ENCODE data around the gene CAMTA1.

CAMTA1 gene

DNA sequence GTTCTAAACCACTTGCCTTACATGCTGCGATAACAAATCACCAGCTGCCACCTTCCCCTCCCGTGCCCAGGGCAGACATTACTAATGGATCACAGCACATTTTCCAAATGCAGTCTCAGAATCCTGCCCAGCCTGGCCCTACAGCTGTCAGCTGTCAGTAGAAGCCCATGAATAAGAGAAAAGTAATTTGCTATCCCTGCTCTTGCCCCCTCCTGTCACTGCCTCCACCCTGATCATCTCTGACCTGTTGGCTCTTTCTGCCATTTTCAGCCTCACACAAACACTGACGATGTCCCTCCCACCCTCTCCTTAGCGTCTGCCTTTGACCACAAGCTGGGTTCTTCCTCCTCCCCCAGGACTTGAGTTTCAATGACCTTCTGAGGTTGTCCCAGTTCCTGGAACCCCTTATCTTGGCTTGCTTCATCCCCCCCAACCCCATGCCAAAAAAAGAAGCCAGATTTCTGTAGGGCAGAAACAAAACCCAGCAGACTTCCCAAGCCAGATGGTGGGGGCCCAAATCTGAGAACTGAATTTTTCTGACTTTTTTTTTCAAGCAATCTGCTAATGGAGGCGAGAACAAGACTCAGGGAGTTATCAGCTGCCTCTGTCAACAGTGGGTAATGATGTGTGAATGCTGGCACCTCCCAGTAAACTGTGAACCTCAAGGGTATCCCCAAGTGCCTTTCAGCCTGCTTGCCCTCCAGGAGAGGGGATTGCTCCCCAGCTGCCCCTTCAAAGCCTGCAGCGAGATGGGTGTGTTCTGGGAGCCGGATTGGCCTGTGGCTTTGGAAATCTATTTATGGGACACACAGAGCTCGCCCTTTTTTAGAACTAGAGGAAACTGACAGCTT is 769.4 kb downstream of the CAMTA1 start:
- DNase-seq, result peak in 1 of 2 experiments; percentile 11

DNA sequence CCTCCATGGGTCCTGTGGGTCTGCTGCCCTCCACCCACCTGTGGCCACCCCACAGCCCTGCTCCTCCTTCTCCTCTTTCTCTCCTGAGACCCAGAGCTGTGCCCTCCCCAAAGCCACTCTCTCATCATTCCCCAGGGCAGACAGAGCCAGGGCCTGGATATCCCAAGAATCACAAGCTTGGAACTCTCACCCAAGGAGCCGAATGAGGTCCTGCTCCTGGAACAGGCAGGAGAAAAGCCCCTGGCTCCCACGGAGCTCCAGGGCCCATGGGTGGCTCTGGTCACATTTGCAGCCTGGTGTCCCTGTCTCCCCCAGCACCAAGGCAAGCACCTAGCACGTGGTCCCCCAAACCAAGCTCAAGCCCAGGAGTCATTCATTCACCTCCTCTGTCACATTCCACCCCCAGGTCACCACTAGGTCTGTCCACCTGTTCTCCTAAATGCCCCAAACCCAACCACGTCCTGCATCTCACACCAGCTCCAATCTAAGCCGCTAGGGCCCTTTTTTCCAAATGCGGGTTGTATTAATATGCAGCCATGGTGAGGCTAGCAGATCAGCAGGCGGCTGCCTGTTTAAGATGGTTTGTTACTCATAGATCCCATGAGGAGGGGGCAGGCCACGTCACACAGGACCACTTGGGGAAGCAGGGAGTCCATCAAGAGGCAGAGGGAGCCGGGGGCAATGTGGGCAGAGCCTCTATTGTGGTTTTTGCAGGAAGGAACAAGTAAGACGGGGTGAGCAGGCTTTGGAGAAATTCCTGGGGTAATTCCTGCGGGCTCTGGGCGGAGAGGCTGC is 770.3 kb downstream of the CAMTA1 start:
- DNase-seq, result no peak

DNA sequence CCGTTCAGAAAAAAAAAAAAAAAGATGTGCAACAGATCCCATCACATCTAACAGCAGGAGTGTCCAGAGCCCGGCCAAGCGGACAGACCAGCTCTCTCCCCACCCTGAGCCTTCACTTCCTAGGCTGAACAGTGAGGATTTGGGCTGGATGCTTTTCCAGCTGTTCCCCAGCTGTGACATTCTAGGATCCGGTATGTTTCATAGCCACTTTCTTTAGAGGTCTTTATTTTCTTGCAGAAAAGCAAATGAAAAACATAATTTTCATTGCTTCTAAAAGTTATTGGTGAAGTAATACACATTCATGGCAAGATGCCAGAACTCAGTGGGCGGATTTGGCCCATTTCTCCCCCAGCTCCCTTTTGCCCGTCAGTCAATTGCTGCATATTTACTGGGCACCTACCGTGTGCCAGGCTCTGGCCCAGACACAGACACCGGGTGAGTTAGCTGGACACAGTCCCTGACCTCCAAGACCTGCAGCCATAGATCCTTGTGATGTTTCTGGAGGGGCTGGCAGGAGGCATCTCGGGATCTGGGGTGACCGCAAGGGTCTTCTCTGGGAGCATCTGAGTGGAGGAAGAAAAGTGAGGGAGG is 772.1 kb downstream of the CAMTA1 start:
- no peak for DNase-seq

DNA sequence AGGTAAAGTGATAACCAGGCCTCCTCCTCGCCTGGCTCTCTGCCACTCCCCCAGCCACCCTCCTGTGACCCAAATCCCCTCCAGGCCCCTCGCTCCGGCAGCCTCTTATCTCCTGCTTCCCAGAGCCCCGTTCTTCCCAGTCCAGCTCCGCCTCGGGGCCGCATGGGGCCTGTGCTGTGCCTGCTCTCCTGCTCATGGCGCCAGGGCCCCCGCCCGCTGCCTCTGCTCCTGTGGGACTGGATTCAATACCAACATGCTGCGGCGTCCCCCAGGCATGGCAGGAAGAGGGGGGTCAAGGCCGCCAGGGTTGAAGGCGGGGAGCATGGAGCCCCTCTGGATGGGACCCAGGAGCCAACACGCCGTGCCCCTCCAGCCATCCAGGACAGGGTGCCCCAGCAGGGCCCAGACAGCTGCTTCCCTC is 772.8 kb downstream of the CAMTA1 start:
- no peak for DNase-seq

DNA sequence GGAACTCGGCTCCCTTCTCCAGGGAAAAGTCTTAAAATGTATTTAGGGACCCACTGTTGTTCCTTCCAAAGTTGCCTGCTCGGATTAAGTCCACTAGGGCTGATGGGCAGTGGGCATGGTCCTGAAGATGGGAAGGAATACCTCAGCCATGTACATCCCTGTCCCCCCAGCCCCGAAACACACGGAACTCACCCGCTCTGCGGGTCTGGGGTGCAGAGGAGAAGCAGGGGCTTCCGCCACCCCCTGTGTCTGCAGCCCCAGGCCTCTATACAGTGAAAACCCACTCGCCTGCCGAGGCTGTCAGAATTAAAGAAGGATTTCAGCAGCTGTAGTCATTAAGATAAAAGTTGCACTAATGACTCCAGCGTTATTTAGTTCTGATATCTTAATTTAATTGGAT is 773.2 kb downstream of the CAMTA1 start:
- DNase-seq, result no peak

DNA sequence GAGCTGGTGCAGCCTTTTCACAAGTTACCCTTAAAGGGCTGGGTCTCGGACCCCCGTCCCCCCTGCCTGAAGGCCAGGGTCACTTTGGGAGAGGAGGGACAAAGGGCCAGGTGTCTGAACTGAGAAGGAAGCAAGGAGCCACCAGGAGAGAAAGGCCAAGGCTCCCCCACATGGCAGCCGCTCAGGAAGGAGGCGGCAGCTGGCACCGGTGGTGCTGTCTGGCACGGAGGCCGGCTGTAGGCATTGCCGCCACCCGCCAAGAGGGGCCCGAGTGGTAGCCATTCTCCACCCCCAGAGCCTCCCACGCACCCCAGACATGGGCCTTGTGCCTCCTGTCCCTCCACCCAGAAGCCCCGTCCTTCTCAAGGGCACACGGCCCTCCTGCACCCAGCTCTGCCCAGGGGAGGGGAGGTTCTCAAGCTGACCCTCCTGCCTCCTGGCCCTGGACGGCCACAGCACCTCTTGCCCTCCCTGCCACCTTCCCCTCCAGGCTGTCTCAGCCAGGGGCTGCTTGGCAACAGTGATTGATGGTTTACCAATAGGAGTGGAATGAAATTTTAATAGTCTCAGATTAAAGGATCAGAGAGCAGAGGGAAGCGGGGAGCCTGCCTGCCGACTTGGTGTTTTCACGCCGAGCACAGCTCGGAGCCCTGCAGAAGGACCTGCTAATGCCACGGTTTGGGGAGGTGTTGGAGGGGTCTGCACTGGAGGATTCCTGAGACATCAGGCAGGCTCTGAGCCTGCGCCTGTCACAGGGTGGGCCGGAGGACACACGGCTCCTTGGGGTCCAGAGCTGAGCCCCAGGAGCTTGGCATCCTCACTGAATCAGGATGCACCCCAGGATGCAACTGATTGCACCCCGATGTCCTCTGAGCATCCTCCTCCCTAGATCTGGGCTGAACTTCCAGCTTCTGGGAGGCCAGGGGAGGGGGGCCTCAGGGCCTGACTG is 773.9 kb downstream of the CAMTA1 start:
- no peak for DNase-seq

DNA sequence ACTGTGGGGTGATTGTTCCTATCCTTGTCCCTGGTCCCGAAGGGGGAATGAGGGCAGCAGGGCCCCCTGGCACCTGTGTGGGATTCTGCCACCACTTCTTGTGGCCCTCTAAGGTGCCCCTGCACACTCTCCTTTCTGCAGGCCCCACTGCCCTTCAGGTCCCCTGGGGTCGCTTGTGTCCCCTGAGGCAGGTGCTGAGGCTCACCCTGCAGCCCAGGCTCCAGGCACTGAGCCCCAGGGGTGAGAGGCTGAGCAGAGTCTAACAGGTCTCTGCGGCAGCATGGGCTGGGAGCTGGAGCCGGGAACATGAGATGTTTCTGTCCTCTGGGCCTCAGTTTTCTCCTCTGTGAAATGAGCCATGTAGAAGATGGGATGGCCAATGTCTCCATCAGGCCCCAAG is 774.9 kb downstream of the CAMTA1 start:
- DNase-seq, result no peak

DNA sequence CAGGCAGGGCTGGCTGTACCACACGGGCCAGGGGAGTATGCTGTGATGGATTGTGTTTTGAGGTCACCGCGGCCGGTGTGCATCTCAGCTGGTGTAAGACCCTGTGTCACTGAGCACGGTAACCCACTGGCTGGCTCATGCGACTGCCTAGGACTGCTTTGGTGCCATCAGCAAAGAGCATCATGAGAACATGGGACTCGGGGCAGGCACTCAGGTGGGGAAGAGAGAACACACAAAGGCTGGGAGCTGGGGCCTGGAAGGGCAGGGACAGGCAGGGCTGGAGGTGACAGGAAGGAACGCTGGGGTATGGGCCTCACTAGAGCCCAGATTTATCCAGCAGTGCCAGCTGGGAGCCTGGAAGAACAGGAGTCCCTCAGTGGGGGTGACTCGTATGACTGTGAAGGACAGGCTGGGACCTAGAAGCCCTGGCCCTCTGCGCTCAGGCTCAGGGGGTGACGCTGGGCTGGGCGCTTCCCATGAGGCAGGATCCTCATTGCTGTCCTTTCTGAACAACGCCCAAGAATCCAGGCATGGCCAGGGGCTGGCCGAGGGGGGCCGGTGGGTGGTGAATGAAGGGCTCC is 775.4 kb downstream of the CAMTA1 start:
- no peak for DNase-seq

DNA sequence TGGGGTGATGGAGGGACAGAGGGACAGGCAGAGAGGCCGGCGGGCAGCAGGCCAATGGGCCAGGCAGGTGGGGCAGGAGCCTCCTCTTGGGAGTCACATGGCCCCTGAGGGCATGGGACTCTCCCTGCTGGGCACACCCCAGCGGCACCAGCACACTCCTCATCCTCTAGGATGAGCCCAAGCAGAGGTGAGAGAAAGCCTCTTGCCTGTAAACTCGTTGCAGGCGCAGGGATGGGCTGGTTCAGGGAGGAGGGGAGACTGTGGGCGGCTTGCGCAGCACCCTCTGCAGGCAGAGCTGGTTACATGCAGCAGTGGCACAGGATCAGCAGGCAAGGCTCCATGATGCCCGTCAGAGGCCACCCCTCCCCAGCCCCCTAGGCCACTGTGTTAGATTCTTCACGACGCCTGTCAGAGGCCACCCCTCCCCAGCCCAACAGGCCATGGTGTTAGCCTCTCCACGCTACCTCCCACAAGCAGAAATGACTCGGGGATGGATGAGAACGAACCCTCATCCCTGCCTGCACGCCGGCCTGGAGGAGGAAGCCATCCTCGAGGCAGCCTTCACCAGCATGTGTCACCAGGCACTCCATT is 776.2 kb downstream of the CAMTA1 start:
- DNase-seq, result peak in 1 of 2 experiments; percentile 39

DNA sequence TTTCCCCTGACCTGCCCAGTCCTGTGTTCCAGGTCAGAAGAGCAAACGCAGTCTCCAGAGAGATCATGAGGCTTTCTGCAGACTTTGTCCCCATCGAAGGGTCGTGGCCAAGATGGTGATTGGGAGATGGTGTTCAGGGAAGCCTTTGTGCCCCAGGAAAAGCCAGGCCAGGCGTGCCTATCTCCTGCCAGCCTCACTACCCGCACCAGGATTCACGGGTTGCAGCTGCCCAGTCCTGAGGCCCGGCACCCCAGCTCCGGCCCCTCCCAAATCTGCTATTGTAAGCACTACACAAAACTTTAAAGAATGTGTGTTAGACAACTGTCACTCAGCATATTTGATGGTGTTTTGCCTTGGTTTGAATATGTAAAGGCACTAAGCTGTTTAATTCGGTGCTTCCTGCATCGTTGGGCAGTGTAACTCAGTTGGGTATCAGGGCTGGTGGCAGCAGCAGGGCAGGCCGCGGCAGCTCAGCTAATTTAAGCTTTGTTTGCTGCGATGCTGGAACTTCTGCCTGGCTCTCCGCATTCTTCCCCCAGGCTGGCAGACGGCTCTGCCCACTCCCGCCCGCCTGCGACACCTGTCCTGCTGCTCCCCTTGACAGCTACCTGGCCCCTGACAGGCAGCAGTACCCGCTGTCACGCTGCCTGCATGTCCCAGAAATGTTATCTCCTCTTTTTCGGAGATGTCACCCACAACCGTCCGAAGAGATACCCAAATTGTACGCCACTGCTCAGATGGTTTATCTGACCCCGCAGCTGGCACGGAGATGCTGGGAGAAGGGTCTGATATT is 776.9 kb downstream of the CAMTA1 start:
- DNase-seq, result peak in 1 of 2 experiments; percentile 13

DNA sequence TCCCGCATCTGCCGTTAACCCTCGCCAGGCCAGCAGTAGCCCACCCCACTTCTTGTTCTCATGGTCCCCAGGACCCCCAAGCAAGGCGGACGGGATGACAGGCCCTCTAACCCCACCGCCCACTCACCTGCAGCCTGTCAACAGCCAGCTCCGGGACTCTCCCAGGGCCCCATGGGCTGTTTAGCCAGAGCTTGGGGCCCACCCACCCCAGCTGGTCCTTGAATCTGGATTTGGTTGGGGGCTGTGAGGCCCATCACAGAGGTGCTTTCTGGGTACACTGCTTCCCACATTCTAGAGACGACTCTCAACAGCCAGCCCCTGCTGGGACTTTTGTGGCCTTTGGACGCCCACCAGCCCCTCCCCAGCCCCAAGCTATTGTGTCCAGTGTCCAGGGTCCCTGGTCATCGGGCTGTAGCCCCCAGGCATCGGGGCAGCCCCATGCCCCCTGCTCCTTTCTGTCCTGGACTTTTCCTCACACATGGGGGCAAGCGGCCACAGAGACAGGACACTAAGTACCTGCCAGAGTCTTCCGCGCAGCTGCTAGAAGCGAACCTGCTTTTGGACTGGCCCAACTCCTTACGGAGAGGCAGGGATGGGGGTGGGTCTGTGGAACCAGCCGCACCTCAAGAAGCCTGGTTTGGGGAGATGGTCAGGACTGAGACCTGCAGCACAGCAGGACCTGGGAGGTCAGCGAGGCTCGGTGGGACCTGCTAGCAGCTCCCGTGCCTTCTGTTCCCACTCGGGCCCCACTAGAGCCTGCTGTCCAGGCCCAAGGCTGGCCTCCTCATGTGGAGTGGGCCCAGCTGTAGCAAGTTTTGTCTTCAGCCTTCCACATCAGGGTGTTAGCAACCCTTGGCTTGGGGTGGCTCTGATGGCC is 777.7 kb downstream of the CAMTA1 start:
- DNase-seq, result no peak

DNA sequence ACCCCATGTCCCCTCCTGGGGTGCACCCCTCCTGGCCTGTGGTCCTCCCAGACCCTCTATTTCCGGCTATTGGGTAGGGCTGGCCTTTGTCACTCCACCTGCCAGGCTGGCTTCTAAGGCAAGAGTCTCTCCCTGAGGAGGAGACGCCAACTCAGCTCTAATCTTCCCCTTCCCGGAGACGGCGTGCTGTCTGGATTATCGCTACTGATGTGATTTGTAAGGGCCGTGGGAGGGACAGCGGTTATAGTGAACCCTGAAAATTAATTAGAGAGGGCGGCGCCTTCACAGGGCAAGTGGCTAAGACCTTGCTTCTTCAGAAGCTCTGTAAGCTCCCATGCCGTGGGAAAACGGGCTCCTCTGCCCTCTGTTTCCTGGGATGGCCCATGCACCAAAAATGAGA is 778.9 kb downstream of the CAMTA1 start:
- no peak for DNase-seq

DNA sequence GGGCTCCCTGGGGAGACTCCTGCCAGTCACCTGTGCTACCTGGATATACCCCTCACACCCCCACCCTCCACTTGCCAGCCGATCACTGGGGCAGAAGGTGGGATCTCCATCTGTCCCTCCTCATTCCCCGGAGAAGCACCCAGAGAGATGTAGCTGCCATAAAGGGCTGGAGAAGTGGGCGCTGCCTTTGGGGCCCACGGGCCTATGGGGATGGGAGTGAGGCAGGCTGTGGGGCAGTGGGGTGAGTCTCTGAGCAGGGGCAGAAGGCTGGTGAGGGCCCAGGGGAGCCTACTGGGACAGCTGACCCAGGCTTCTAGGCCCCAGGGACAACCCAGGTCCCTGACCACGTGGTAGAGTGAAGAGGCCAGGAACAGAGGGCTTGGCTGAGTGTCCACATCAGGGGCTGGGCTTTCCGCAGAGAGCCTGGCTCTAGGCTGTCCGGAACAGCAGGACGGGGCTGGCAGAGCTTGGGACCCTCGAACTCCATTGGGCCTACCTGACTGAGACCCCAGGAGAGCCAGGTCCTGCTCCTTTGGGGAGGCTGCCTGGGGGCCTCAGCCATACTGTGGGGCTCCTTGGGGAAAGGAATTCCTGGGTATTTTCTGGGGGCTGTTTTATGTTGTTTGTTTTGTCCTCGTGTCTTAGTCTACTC is 780.0 kb downstream of the CAMTA1 start:
- no peak for DNase-seq

DNA sequence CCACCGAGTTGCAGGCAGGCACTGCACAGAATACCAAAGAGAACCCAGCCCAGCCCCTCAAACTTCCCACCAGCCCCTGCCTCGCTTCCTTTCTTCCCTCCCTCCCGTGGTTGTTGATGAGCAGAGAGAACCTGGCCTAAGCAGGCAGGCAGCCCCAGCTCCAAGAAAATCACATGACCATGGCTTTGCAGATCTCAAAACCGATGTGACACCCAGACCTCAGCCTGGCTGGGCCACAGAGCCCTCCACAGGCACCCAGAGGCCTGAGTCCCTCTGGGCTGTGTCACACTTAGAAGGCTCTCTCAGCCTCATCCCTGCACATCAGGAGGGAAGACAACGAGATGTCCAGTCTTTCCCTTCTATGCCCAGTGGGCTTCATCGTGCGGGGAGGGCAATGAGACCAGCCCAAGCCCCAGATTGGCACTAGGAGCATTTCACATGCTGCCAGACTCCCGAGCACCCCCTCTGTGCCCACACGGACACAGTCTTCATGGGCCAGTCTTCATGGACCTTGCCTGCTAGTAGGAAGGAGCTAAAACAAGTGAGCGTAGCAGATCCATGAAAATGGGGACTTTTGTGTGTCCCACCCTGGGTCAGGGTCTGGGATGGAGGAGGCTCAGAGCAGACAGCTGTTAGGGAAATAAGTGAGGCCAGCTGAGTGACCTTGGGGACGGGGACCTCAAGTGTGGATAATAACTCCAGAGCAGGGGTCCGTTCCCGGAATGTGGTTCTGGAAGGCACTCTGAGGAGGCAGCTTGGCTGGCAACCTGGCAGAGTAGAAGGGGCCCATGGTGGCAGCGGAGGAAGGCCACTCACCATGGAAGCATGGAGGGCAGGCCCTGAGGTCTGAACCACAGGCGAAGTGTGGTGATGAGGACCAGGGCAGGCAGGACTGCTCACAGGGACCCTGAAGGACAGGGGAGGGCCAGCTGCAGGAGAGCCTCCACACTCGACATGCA is 781.4 kb downstream of the CAMTA1 start:
- no peak for DNase-seq

DNA sequence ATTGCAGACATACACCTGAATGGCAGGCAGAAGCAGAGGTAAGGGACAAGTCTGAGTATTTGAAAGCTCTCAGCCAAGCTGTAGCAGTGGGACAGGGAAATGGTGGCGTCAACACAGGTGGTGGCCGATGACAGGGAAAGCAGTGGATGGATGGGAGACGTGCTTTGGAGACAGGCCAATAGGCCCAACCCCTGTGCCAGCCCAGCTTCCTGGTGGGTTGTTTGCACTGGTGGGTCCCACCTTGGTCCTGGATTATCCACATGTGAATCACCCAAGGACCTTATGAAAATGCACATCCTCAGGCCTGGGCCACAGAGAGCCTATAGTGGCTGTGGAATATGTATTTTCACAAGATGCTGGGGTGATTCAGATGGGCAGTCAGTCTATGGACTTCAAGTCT is 782.1 kb downstream of the CAMTA1 start:
- DNase-seq, result no peak

DNA sequence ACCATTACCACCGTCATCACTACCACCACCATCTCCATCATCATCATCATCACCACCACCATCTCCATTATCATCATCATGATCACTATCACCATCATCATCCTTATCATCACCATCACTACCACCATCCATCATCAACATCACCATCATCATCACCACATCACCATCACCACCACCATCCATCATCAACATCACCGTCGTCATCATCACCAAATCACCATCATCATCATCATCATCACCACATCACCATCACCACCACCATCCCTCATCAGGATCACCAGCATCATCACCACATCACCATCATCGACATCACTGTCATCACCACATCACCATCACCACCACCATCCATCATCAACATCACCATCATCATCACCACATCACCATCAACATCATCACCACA is 782.8 kb downstream of the CAMTA1 start:
- no peak for DNase-seq

DNA sequence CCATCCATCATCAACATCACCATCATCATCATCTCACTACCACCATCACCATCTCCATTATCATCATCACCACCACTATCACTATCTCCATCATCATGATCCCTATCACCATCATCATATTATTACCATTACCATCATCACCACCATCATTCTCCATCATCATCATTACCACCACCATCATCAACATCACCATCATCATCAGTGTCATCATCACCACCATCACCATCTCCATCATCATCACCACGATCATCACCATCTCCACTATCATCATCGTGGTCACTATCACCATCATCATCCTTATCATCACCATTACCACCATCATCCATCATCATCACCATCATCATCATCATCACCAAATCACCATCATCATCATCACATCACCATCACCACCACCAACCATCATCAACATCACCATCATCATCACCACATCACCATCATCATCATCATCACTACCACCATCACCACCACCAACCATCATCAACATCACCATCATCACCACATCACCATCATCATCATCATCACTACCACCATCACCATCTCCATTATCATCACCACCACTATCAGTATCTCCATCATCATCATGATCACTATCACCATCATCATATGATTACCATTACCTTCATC is 783.8 kb downstream of the CAMTA1 start:
- DNase-seq, result no peak

DNA sequence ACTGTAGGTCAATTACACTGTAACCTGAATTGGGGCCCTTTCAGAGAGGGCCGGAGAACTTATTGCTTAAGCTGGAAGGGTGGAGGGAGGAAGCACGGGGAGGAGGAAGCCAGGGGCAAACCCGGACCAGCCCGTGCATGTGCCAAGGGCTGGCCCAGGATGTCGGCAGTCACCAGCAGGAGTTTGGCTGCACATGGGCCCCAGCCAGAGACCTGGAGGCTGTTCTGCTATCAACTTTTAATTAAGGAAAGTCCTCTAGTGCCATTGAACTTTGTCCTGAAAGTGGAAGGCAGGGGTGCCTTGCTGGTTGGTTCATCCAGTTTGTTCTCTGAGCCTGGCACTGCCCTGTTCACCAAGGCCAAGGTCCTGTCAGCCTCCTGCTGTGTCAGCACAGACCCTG is 785.1 kb downstream of the CAMTA1 start:
- no peak for DNase-seq
